SK-N-SH treated with all-trans-retinoic acid at 6 μM for 48 hours (cell line): ENCODE data around the gene SRP72.

ENCODE experiments used
- ARNTL ChIP-seq: fragments of 450-650 bp; formaldehyde crosslinking; IDR thresholded peaks from 2 replicates; pipeline ENCODE4 v1.5.0; 2020; ENCODE audit warnings: low read depth, mild to moderate bottlenecking, moderate library complexity, borderline replicate concordance
- CSDC2 ChIP-seq: fragments of 250-450 bp; sonication (Bioruptor Pico); IDR thresholded peaks from 2 replicates; pipeline ENCODE4 v1.5.0; 2020; ENCODE audit warnings: mild to moderate bottlenecking, moderate library complexity
- CSRNP3 ChIP-seq: fragments of 250-450 bp; sonication (Bioruptor Pico); IDR thresholded peaks from 2 replicates; pipeline ENCODE4 v1.5.1; 2021; ENCODE audit warnings: mild to moderate bottlenecking, moderate library complexity
- ESRRG ChIP-seq: fragments of 250-450 bp; sonication (Bioruptor Pico); IDR thresholded peaks from 2 replicates; pipeline ENCODE4 v1.6.1; 2021; ENCODE audit warnings: mild to moderate bottlenecking
- PATZ1 ChIP-seq: fragments of 250-450 bp; sonication (Bioruptor Pico); IDR thresholded peaks from 2 replicates; pipeline ENCODE4 v1.8.0; 2020; ENCODE audit warnings: mild to moderate bottlenecking, moderate library complexity, borderline replicate concordance
- RARB ChIP-seq: fragments of 250-450 bp; sonication (Bioruptor Pico); IDR thresholded peaks from 2 replicates; pipeline ENCODE4 v1.8.0; 2021; ENCODE audit warnings: mild to moderate bottlenecking, moderate library complexity
- SNAI2 ChIP-seq: fragments of 250-450 bp; sonication (Bioruptor Pico); IDR thresholded peaks from 2 replicates; pipeline ENCODE4 v1.5.0; 2020; ENCODE audit warnings: mild to moderate bottlenecking, moderate library complexity
- TCF4 ChIP-seq: fragments of 250-450 bp; sonication (Bioruptor Pico); IDR thresholded peaks from 2 replicates; pipeline ENCODE4 v1.8.0; 2021; ENCODE audit warnings: mild to moderate bottlenecking, moderate library complexity, borderline replicate concordance
- TSHZ2 ChIP-seq: fragments of 250-450 bp; sonication (Bioruptor Pico); IDR thresholded peaks from 2 replicates; pipeline ENCODE4 v1.5.0; 2020; ENCODE audit warnings: mild to moderate bottlenecking, moderate library complexity
- ZNF565 ChIP-seq: fragments of 450-650 bp; formaldehyde crosslinking; conservative IDR thresholded peaks from 2 replicates; pipeline ENCODE4 v1.5.0; 2020; ENCODE audit warnings: low read depth, mild to moderate bottlenecking, moderate library complexity
- ZNF70 ChIP-seq: fragments of 450-650 bp; formaldehyde crosslinking; IDR thresholded peaks from 2 replicates; pipeline ENCODE4 v1.5.0; 2020; ENCODE audit warnings: mild to moderate bottlenecking, moderate library complexity

- no peak for TF ChIP-seq CSDC2 (CRISPR knock-in tag)
- TF ChIP-seq ESRRG (CRISPR knock-in tag) = no peak
- no peak for TF ChIP-seq PATZ1 (CRISPR knock-in tag)
- no peak for TF ChIP-seq SNAI2
- no peak for TF ChIP-seq ZNF565 (CRISPR knock-in tag)
- TF ChIP-seq CSRNP3 (CRISPR knock-in tag) = no peak
- TF ChIP-seq TSHZ2 (CRISPR knock-in tag) = no peak
- no peak for TF ChIP-seq ARNTL (CRISPR knock-in tag)
- no peak for TF ChIP-seq ZNF70 (CRISPR knock-in tag)
- TF ChIP-seq RARB (CRISPR knock-in tag) = no peak
- no peak for TF ChIP-seq TCF4 (CRISPR knock-in tag)
These were observed 69.7 kb downstream of the SRP72 start for GRCh38 chr4:56537147-56537546.
